Bronchial epithelial cell (primary cell): Measurements from ENCODE around the gene NRP1. TPM values are rescaled to one million over a fixed set of nuclear protein-coding genes. Genes with fewer than 3 reads are reported as not detected.

Experiments
- DNase-seq: peaks from one replicate; pipeline ENCODE4 v3.0.0-alpha.2; 2010; ENCODE audit warnings: low read depth
- FAIRE-seq: peaks from 2 replicates; lab custom pipeline; 2011; peaks lifted over from hg19 to GRCh38; lab: Jason Lieb, UNC
- H3K27me3 ChIP-seq: 2 replicates; pipeline ENCODE4 v1.5.1; 2011; ENCODE audit warnings: low read length; ENCODE audit not compliant: control insufficient read depth, insufficient read depth
- H3K36me3 ChIP-seq: 2 replicates; pipeline ENCODE4 v1.5.1; 2011; ENCODE audit warnings: low read length; ENCODE audit not compliant: control insufficient read depth, insufficient read depth
- H3K4me3 ChIP-seq: 2 replicates; pipeline ENCODE4 v1.5.1; 2011; ENCODE audit warnings: mild to moderate bottlenecking, low read depth, low read length, control low read depth
- total RNA-seq: library from RNA; depleted of rRNA; stranded (reverse); fragments of >200 nt; gene quantifications from 2 replicates; pipeline ENCODE4 v1.2.1, GENCODE V29; 2014
- TF ChIP-seq, protein P1 (sequence below): IDR thresholded peaks from 2 replicates; pipeline ENCODE4 v1.5.1; 2011; ENCODE audit warnings: mild to moderate bottlenecking, moderate library complexity, low read length, control low read depth, inconsistent platforms; ENCODE audit not compliant: insufficient read depth, severe bottlenecking

The NRP1 gene
- total RNA-seq, 1 donor from 2014 or later = 21.6 TPM

DNA sequence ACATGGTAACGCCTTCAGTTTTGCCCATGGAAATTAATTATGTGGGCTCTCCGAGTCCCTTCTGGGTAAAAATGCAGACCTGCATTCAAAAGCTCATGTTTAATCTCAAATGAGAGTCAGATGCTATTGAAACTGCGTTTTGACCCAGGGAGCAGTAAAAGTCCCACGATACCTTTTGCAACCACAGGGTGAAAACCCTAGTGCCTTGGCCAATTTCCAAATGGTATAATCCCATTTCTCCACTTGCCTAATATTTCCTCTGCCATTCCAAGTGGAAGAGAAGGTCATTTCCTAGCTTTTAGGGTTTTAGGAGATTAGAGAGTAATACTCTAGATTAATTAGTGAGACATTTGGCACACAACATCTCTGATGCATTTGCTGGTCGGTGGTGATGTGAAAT lies 132.5 kb downstream of the NRP1 start:
- H3K36me3 ChIP-seq = peaks cover 3% of the 10 kb centered on the region
- DNase-seq = no peak
- TF ChIP-seq, protein P1, sequence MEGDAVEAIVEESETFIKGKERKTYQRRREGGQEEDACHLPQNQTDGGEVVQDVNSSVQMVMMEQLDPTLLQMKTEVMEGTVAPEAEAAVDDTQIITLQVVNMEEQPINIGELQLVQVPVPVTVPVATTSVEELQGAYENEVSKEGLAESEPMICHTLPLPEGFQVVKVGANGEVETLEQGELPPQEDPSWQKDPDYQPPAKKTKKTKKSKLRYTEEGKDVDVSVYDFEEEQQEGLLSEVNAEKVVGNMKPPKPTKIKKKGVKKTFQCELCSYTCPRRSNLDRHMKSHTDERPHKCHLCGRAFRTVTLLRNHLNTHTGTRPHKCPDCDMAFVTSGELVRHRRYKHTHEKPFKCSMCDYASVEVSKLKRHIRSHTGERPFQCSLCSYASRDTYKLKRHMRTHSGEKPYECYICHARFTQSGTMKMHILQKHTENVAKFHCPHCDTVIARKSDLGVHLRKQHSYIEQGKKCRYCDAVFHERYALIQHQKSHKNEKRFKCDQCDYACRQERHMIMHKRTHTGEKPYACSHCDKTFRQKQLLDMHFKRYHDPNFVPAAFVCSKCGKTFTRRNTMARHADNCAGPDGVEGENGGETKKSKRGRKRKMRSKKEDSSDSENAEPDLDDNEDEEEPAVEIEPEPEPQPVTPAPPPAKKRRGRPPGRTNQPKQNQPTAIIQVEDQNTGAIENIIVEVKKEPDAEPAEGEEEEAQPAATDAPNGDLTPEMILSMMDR = no peak
- no peaks in the 10 kb centered on the region for H3K27me3 ChIP-seq
- no peak for FAIRE-seq
- no peak overlapping the region for H3K4me3 ChIP-seq

DNA sequence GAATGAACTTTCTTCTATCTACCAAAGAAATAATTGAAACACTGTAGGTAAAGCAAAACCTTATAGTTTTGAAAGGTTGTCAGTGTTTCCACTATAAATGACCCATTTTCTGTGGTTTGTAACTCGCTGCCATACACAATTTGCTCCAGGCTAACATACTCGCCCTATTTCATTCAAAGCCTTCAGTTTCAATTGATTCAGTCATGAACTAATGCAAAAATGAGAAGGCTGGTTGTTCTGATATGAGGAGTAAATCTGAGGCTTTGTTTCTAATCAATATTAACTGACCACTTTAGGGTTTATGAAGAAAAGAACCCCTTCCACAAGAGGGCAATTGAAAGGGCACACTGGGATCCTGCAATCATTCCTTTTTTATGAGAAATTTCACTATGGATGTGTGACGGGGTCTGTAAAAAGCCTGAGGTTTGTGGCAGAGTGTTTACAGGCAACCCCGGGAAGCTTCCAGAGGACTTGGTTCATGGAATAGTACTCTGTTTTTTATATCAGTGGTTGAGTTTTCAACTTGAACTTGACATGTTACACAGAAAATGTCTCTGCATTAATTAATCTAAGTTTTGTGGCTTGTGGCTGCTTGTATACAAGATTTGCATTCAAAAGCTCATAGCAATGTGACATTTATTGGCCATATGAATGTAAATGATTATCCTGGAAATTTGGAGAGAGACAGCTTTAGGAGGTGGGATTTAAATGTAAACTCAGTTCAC lies 133.2 kb downstream of the NRP1 start:
- H3K27me3 ChIP-seq = no peaks in the 10 kb centered on the region
- H3K36me3 ChIP-seq = peaks cover 3% of the 10 kb centered on the region
- DNase-seq (no peak), FAIRE-seq (no peak)
- TF ChIP-seq, protein P1 = no peak
- H3K4me3 ChIP-seq = no peak overlapping the region

DNA sequence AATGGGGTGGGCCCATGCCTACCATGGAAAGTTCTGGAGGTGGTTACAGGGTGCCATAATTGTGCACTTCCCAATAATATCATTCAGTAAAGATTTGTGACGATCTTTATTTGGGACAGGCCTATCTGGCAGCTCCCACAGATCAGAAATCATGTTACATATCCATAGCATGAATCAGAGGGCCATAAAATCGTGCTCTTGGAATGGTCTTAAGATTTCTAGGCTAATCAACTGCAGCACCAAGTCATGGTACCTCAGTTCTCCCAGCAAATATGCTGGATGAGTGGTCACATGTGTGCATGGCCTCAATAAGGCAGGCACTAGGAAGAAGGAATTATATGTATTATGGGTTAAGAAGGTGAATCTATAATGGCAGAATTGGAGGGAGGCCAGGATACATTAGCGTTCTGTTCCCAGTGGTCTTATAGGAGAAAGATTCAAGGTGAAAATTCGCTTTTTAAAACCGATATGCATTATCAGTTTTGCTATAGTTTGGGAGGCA lies 134.7 kb downstream of the NRP1 start:
- Histone ChIP-seq H3K36me3 (peaks cover 3% of the 10 kb centered on the region), H3K27me3 (no peaks in the 10 kb centered on the region), H3K4me3 (no peak overlapping the region)
- TF ChIP-seq, protein P1 = no peak
- DNase-seq (no peak), FAIRE-seq (no peak)

DNA sequence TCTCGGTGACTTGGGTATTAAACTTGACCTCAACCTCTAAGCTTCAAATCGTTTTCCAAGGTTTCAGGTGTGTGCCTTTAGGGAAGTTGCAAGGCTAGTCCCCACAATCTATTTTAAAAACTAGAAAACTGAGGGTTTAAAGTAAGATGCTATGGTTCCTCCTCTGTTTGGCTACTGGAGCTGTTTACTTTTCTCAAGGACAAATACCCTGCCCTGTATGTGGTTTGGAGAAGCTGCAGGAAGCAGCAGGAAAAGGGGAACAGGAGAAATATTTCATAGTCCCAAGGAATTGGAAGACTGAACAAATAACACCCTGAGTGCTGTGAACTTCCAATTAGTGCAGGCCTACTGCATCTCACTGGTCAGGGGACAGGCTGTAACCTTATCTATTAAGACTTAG lies 135.9 kb downstream of the NRP1 start:
- TF ChIP-seq, protein P1 = no peak
- Histone ChIP-seq H3K4me3 (no peak overlapping the region), H3K27me3 (no peaks in the 10 kb centered on the region), H3K36me3 (peaks cover 3% of the 10 kb centered on the region)
- FAIRE-seq = no peak
- no peak for DNase-seq

DNA sequence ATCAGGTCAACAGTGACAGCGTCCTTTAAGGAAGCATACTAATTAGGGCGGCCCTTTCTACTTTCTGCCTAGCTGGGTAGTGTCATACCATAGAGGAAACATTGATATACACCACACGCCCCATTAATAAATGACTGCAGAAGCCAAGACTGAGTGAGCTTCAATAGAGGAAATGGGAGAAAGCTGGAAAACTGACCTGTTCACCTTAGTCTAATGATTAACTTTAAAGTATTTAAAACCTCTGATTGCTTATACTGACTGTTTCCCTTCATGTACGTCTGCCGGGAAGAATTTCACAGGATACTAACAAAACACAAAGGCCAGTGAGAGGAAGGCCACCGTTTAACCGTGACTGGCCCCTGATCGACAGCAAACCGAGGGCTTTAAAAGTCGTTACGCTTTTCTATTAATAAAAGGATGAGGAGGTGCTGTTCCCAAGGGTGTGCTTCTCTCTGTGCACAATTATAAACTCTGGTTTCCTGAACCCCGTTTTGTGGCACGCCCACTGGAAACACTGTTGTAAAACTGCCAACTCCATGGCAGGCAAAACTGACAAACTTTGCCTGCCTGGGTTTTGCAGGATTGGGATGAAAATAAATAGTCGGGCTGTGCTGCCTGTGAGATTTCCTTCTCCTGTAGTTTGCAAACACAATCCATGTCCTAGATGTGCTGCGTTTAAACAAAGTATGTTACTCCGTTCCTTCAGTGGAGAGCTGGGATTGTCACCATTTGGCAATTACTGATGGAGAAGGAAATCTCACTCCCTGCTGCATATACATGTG lies 137.6 kb downstream of the NRP1 start:
- no peak for FAIRE-seq
- Histone ChIP-seq H3K36me3 (peaks cover 1% of the 10 kb centered on the region), H3K27me3 (no peaks in the 10 kb centered on the region), H3K4me3 (no peak overlapping the region)
- TF ChIP-seq, protein P1 = no peak
- no peak for DNase-seq
